ENCODE measurements around the gene MRPS24.
"Not testable (repeated sequence)": the region's sequence is repeated elsewhere in the genome, so short reads cannot be mapped to it uniquely, and the experiment has no call there.

Gene MRPS24

DNA sequence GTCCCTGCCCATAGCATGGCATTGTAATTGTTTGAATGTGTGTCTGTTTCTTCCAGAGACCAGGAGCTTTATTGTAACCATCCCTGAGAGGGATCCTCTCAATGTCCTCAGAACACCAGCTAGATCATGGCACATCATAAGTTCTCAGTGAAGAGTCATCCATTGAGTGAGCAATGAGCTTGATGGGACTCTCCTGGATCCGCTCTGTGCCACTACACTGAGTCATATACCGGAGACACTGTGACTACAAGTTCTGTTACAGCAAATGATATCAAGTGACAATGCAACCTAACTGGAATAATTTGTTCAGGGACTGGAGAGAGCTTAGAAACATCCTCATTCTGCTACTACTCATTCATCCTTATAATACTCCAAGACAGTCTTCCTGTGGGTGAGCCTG, 25.1 kb downstream of the MRPS24 start:
- H3K4me3 ChIP-seq (replicated peaks; ENCODE audit: low read depth, low read length): no peak overlapping the region
- TF ChIP-seq, protein P1, sequence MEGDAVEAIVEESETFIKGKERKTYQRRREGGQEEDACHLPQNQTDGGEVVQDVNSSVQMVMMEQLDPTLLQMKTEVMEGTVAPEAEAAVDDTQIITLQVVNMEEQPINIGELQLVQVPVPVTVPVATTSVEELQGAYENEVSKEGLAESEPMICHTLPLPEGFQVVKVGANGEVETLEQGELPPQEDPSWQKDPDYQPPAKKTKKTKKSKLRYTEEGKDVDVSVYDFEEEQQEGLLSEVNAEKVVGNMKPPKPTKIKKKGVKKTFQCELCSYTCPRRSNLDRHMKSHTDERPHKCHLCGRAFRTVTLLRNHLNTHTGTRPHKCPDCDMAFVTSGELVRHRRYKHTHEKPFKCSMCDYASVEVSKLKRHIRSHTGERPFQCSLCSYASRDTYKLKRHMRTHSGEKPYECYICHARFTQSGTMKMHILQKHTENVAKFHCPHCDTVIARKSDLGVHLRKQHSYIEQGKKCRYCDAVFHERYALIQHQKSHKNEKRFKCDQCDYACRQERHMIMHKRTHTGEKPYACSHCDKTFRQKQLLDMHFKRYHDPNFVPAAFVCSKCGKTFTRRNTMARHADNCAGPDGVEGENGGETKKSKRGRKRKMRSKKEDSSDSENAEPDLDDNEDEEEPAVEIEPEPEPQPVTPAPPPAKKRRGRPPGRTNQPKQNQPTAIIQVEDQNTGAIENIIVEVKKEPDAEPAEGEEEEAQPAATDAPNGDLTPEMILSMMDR (IDR thresholded peaks at IDR 0.05; ENCODE audit: insufficient read depth, low read length, poor library complexity, severe bottlenecking): no peak
- no peak for DNase-seq (ENCODE audit: extremely low read depth, insufficient read length)
- H3K27me3 ChIP-seq (replicated peaks; ENCODE audit: control insufficient read depth, insufficient read depth, low read length): no peaks in the 10 kb centered on the region
- no peaks in the 10 kb centered on the region for H3K36me3 ChIP-seq (ENCODE audit: control insufficient read depth, insufficient read depth, low read length)

DNA sequence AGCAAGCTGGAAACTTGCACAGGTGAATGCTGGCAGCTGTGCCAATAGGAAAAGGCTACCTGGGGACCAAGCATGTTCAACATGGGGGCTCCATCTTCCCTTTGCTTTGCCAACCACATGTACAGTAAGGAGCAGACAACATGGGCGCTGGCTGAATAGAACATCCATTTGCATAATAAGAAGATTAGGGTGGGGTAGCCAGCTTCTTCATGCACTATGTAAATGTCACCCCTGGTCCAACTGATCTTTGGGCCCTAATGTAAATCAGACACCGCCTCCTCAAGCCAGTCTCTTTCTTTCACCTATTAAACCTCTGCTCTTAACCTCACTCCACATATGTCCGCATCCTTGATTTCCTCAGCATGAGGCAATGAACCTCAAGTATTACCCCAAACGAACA, 26.0 kb downstream of the MRPS24 start:
- Histone ChIP-seq H3K4me3 (replicated peaks; ENCODE audit: low read depth, low read length) (no peak overlapping the region), H3K36me3 (ENCODE audit: control insufficient read depth, insufficient read depth, low read length) (no peaks in the 10 kb centered on the region), H3K27me3 (replicated peaks; ENCODE audit: control insufficient read depth, insufficient read depth, low read length) (no peaks in the 10 kb centered on the region)
- DNase-seq (ENCODE audit: extremely low read depth, insufficient read length): no peak
- TF ChIP-seq, protein P1 (IDR thresholded peaks at IDR 0.05; ENCODE audit: insufficient read depth, low read length, poor library complexity, severe bottlenecking): no peak

DNA sequence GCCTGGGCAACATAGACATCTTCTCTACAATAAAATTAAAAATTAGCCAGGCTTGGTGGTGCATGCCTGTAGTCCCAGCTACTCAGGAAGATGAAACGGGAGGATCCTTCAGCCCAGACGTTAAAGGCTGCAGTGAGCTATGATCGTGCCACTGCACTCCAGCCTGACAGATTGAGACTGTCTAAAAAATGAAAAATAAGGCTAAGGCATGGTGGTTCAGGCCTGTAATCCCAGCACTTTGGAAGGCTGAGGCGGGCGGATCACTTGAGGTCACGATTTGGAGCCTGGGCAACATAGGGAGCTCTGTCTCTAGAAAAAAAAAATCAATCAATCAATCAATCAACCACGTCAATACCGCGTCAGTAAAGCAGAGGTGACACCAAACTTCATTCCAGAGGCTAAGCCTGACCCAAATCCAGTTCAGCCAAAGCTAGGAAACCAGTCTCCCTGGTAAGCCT, 31.1 kb downstream of the MRPS24 start:
- Histone ChIP-seq H3K36me3 (ENCODE audit: control insufficient read depth, insufficient read depth, low read length) (no peaks in the 10 kb centered on the region), H3K27me3 (replicated peaks; ENCODE audit: control insufficient read depth, insufficient read depth, low read length) (no peaks in the 10 kb centered on the region), H3K4me3 (replicated peaks; ENCODE audit: low read depth, low read length) (no peak overlapping the region)
- no peak for DNase-seq (ENCODE audit: extremely low read depth, insufficient read length)
- TF ChIP-seq, protein P1 (IDR thresholded peaks at IDR 0.05; ENCODE audit: insufficient read depth, low read length, poor library complexity, severe bottlenecking): no peak

DNA sequence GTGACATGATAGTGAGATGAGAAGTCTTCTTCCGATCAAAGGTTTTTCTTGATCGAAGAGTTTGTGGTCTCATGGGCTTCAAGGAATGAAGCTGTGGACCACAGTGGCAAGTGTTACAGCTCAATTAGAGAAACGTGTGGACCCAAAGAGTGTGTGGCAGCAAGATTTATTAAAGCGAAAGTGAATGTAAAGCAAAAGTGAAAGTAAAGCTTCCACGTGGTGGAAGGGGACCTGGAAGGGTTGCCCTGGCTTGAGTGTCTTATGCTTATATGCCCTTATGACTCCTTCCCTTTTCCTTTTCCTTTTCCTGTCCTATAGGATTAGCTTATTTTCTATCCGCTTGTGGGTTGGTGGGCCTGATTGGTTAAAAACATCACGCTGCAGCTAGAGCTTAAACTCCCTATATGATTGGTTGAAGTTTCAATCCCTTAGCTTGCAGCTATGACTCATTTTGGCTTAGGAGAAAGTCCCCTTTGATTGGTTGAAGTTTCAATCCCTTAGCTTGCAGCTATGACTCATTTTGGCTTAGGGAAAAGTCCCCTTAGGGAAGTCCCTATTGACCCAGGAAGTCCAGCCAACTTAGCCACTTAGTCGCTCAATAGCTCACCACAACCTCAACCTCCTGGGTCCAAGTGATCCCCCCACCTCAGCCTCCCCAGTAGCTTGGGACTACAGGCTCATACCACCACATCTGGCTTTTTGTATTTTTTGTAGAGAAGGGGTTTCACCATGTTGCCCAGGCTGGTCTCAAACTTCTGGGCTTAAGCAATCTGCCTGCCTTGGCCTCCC, 34.7 kb downstream of the MRPS24 start:
- peak; percentile 48 for DNase-seq (ENCODE audit: extremely low read depth, insufficient read length)

DNA sequence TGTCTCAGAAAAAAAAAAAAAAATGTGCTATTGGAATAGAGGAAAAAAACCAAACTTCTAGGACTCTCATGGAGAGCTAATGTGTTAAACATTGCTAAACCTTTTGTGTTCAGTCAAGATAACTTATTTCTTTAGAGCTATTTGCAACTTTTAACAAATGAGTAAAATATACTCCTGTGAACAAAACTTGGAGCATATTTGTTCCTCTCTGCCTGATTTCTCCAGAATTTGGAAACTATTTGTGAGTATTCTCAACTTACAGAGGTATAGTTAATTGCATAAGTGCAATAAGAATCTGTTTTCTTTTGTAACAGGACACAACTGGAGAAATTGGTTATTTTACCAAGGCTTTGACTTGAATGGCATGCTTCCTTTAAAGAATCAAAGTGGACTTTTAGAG, 38.4 kb downstream of the MRPS24 start:
- DNase-seq (ENCODE audit: extremely low read depth, insufficient read length); H3K27me3 ChIP-seq (replicated peaks; ENCODE audit: control insufficient read depth, insufficient read depth, low read length): not testable (repeated sequence)

More for the DNA sequence above, 34.7 kb downstream of the MRPS24 start:
- H3K4me3 ChIP-seq (replicated peaks; ENCODE audit: low read depth, low read length): peak overlapping the region; percentile 64
- TF ChIP-seq, protein P1 (IDR thresholded peaks at IDR 0.05; ENCODE audit: insufficient read depth, low read length, poor library complexity, severe bottlenecking): no peak
- H3K27me3 ChIP-seq (replicated peaks; ENCODE audit: control insufficient read depth, insufficient read depth, low read length): no peaks in the 10 kb centered on the region
- no peaks in the 10 kb centered on the region for H3K36me3 ChIP-seq (ENCODE audit: control insufficient read depth, insufficient read depth, low read length)

DNA sequence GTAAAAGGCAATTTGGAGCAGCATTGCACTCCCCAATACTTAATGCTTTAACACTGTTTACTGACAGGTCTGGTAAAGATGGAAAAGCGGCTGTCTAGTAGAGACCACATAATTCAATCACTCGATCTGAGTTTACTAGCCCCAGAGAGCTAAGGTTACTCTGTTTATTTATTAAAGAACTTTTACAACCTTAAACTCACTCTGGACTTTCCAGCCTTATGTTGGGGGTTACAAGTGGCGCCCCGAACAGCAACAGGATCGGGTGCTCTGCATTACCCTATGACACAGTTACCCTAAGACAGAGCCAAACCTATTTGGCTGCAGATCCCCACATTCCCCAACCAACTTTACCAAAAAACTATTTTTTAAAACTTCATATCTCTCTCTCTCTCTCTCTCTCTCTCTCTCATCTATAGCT, 43.9 kb downstream of the MRPS24 start:
- H3K36me3 ChIP-seq (ENCODE audit: control insufficient read depth, insufficient read depth, low read length): no peaks in the 10 kb centered on the region
- TF ChIP-seq, protein P1 (IDR thresholded peaks at IDR 0.05; ENCODE audit: insufficient read depth, low read length, poor library complexity, severe bottlenecking): no peak
- no peaks in the 10 kb centered on the region for H3K27me3 ChIP-seq (replicated peaks; ENCODE audit: control insufficient read depth, insufficient read depth, low read length)
- H3K4me3 ChIP-seq (replicated peaks; ENCODE audit: low read depth, low read length): no peak overlapping the region
- DNase-seq (ENCODE audit: extremely low read depth, insufficient read length): no peak

More for the DNA sequence above, 38.4 kb downstream of the MRPS24 start:
- not testable (repeated sequence) for H3K36me3 ChIP-seq (ENCODE audit: control insufficient read depth, insufficient read depth, low read length); H3K4me3 ChIP-seq (replicated peaks; ENCODE audit: low read depth, low read length)

Data from GM06990 (cell line).